CD4-positive, alpha-beta T cell treated with Interleukin-15 for 1 hour (primary cell): ENCODE measurements around the gene ESRRA.
A peak's percentile ranks its signal among the peaks of the same experiment; 100 is the strongest.

Source experiments
- DNase-seq: peaks from one replicate; pipeline ENCODE4 v3.0.0-alpha.2; 2020

ESRRA gene

GRCh38 chr11:64334764-64335735 lies 29.7 kb downstream of the ESRRA start:
- peak; percentile 77 for DNase-seq

- no peak for DNase-seq
Measured at GRCh38 chr11:64337538-64338249, 32.4 kb downstream of the ESRRA start.

DNA sequence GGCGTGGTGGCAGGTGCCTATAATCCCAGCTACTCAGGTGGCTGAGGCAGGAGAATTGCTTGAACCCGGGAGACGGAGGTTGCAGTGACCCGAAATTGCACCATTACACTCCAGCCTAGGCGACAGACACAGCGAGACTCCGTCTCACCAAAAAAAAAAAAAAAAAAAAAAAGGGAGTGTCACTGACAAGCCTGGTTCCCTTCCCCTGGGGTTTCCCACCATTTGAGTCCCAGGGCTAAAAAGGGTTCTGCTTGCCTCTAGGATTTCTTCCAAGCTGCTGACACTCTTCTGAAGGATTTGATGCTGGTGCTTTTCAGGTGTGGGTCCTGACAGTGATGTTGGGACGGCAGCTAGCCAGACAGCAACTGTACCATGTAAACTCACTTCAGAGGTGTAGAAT lies 33.4 kb downstream of the ESRRA start:
- no peak for DNase-seq

- DNase-seq, result no peak
Measured at GRCh38 chr11:64339286-64339685, 34.0 kb downstream of the ESRRA start.

DNA sequence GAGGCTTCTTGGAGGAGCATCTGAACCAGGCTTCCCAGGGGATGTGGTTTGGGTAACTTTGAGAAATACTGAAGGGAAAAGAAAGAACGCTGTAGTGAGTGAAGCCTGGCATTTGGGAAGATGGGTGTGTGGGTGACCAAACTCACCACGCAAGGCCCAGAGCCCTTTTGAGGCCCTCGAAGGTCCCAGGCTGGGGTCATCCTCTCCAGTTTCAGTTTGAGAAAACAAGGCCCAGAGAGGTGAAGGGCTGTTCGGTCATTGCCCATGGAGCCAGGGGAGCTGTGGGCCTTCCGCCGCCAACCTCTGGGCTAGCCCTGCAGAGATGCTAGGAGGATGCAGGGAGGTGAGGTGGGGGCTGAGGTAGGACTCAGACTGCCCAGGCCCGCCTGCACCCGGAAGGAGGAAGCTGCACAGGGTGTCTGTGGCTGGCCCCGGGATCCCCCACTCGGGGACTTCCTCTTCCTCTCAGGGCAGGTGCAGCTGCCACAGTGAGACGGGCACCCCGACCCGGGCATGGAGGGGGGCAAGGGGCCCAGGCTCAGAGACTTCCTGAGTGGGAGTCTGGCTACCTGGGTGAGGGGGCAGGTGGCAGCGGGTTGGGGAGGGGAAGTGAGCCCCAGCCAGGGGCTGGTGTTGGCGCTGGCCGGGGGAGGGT lies 34.6 kb downstream of the ESRRA start, which contains the start of gene CCDC88B:
Gene CCDC88B (plus strand): TSS at position 451 of the 655 bp plus-strand sequence. CDS start 63 bp downstream, at position 514.
- DNase-seq, result peak; percentile 94

DNA sequence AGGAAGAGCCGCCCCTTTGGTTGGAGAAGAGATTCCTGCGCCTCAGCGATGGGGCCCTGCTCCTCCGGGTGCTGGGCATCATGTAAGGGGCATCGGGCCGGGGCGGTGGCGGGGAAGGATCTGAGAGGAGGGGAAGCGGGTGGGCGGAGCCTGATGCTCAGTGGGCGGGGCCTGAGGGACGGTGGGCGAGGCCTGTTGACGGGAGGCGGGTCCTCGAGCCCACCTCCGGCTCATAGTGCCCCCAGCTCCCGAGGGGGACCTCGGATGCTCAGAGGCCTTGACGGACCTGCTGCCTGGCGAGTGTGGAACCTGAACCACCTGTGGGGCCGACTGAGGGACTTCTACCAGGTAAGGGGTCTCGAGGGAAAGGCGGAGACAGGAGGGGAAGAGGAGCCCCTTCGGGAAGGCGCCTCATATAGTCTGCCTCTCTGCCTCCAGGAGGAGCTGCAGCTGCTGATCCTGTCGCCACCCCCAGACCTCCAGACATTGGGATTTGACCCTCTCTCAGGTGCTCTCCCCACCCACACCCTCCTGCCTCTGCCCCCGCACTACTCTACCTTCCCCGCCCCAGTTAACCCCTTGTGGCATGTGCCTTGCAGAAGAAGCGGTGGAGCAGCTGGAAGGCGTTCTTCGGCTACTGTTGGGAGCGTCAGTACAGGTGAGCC lies 35.5 kb downstream of the ESRRA start:
- DNase-seq, result peak; percentile 77

DNA sequence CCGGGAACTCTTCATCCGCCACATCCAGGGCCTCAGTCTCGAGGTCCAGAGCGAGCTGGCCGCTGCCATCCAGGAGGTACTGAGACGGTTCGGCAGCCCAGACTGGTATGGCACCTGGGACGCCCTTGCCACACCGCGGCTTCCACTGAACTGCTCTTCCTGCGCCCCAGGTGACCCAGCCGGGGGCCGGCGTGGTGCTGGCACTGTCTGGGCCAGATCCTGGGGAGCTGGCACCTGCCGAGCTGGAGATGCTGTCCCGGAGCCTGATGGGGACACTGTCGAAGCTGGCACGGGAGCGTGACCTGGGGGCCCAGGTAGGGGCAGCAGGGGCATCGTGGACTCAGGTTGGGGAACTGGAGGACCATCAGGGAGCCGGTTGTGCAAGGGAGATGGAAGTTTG lies 36.1 kb downstream of the ESRRA start:
- DNase-seq, result no peak

- DNase-seq, result peak; percentile 90
Measured at GRCh38 chr11:64341851-64342791, 36.8 kb downstream of the ESRRA start.

DNA sequence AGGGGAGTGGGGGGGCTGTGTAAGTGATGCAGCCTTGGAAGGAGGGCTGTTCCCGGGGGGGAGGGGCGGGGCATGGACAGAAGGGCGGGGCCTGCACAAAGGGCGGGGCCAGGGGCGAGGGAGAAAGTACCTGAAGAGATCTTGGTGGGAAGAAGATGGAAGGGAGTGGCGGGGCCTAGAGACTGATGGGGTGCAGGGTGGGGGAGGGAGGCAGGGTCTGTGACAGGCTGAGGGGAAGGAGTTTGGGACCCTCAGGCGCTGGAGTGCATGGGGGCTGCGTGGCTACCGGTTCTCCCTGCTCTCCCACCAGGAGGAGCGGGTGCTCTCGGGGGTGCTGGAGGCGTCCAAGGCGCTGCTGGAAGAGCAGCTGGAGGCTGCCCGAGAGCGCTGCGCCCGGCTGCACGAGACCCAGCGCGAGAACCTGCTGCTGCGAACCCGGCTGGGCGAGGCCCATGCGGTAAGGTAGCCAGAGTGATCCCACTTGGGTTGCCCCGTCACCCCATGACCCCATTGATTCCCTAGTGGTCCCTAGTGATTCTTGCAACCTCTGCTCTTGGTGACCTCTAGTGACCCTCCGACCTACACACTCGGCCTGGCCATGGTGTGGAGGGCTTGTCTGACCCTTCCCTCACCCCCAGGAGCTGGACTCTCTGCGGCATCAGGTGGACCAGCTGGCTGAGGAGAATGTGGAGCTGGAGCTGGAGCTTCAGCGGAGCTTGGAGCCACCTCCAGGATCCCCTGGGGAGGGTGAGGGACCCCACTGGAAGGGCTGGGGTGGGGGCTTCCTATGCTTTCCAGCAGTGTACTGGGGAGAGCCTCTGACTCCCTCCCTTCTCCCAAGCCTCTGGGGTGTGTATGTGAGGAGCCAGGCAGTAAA lies 37.8 kb downstream of the ESRRA start:
- DNase-seq, result no peak

- no peak for DNase-seq
Measured at GRCh38 chr11:64343767-64344559, 38.6 kb downstream of the ESRRA start.

GRCh38 chr11:64344787-64345186 lies 39.5 kb downstream of the ESRRA start:
- DNase-seq, result no peak

DNA sequence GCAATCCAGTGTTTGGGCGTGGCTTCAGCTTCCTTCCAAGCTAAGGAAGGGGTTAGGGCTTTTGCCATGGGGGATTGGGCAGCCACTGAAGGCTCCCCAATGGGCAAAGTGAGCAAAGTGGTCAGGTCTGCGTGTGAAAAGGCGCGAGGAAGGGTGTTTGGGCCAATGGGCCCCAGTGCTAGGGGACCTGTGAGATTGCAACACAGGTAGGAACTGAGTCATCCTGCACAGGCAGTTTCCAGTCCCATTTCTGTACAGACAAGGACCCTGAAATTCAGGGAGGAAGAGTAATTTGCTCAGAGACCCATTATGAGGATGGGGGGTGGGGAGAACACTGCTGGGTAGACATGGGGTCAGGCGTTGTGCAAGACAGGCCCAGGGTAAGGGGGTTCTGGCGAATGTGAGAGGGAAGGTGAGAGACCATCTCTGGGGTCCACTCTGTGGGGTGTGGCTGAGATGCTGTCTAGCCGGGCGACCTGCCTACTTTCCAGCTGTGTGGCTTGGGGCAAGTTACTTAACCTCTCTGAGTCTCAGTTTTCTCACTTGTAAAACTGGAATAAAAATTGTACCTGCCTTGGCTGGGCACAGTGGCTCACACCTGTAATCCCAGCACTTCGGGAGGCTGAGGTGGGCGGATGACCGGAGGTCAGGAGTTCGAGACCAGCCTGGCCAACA lies 42.0 kb downstream of the ESRRA start:
- no peak for DNase-seq

DNA sequence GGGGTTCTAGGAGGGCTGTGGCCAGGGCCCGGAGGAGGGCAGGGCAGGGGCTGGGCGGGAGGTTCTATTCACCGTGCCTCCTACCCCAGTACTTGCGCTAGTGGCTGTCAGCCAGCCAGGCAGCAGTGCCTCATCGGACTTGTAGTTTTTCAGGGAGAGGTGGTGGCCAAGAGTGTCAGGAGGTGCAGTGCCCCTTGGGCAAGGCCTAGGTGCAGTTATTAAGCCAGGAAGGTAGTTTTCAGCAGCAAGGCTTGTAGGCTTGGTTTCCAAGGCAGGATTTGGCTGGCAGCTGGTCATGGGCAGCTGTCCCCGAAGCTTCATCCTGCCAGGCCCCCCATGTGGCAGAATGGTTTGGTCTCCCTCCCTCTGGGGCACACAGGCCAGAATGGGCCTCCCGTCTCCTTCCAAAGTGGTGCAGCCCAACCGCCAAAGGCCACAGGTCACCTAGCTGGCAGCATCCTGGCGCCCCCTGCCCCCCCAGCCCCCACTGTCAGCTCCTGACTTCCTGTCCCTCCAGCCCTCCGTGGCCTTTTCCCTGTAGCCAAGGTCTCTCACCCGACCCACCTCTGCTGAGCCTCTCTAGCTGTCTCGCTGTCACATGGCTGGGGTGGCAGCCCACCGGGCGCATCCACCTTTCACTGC lies 43.2 kb downstream of the ESRRA start:
- no peak for DNase-seq

DNA sequence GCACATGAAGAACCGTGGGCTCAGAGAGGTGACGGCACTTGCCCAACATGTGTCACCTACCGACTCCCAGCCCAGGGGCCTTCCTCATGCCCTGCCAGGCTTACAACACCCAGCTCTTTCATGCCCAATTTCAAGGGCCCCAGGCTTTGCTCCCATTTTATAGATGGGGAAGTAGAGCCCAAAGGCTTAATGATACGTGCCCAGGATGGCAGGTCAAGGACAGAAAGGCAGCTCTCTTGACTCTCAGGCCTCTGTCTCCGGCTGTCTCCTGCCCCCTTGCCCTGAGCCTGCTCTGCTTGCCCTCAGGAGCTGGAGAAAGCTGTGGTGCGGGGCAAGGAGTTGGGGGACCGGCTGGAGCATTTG lies 43.7 kb downstream of the ESRRA start:
- no peak for DNase-seq

- no peak for DNase-seq
Measured at GRCh38 chr11:64349404-64349803, 44.1 kb downstream of the ESRRA start.

DNA sequence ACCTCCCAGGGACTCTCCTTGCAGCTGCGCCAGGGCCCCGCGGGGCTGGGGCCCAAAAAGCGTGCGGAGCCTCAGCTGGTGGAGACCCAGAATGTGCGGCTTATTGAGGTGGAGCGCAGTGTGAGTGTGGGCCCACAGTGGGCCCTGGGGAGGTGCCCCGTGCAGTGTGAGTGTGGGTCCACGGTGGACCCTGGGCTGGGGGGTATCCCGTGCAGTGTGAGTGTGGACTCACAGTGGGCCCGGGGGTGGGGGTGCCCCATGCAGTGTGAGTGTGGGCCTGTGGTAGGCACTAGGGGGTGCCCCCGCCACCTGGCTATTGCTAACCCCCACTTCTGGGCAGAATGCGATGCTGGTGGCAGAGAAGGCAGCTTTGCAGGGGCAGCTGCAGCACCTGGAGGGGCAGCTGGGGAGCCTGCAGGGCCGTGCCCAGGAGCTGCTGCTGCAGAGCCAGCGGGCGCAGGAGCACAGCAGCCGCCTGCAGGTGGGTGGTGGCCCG lies 45.9 kb downstream of the ESRRA start:
- no peak for DNase-seq

DNA sequence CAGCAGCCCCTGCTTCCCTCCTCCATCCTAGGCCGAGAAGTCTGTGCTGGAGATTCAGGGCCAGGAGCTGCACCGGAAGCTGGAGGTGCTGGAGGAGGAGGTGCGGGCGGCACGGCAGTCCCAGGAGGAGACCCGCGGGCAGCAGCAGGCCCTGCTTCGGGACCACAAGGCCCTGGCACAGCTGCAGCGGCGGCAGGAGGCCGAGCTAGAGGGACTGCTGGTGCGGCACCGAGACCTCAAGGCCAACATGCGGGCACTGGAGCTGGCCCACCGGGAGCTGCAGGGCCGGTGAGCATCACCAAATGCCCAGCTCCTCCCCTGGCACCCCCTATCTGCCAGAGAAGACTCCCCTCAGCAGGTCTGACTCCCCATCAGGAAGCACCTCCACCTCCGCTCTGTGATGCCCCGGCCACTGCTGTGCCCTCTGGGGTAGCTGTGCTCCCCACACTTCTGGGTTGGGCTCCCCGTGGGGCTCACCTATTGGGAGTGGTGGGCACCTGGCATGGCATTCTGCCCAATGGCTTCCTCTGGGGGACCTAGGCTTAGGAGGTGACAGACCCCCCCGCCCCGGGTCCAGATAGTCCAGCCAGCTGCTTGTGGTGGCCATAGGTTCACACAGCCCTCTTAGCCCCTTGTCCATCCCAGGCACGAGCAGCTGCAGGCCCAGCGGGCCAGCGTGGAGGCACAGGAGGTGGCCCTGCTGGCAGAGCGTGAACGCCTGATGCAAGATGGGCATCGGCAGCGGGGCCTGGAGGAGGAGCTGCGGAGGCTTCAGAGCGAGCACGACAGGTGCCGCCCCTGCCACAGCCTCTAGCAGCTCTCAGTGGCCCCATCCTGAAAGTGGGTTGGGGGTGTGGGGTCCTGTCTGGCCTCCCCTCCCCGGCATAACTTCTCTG lies 47.0 kb downstream of the ESRRA start:
- no peak for DNase-seq
